Activated CD8-positive, alpha-beta memory T cell treated with anti-CD3 and anti-CD28 coated beads, Interleukin-2, amount 50 U/mL, for 24 hours (primary cell): Measurements from ENCODE around the gene RPL36AL.

Source experiments
- DNase-seq: peaks from one replicate; pipeline ENCODE4 v3.0.0-alpha.2; 2020; ENCODE audit errors: extremely low read depth

RPL36AL gene

DNA sequence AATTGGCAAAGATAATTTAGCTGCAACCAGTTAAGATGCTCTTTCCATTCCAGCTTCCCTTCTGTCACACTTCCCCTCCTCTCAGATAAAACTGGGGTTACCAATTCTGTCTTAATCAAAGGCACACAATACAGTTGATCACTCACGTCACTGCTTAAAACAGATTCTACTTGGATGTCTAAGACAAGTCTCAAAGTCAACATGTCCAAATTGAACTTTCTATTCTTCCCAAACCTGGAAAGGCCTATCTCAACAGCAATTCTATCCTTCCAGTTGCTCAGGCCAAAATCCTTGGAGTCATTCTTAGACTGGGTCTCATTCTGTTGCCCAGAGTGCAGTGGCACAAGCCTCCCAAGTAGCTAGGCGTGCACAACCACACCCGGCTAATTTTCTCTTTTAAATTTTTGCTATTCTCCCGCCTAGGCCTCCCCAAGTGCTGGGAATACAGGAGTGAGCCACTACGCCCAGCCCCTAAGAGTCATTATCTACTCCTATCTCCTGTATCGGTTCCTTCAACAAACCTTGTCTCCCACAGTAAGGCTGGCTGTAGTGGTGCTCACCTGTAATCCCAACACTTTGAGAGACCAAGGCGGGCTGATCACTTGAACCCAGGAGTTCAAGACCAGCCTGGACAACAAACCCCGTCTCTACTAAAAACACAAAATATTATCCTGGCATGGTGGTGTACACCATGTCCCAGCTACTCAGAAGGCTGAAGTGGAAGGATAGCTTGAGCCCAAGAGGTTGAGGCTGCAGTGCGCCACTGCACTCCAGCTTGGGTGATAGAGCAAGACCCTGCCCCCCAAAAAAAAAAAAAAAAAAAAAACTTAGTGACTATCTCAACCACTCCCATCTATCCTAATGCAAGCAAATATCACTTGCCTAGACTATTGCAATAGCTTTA is 39.0 kb downstream of the RPL36AL start:
- DNase-seq = no peak

DNA sequence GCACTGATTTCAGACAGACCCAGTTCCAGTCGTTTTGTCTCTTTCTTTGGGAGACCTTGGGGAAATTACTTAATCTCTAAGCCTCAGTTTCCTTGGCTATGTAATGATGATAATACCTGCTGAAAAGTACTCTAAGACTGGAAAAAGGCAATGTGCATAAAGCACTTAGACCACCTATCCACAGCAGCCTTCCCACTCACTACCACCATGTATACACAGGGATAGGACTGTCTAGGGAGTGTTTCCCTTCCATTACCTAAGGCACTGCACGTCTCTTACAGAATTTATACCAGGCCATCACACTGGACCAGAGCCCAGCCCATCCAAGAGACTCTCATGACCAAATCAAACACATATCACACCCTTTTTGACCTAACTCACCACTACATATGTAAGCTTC is 40.6 kb downstream of the RPL36AL start:
- DNase-seq = no peak

DNA sequence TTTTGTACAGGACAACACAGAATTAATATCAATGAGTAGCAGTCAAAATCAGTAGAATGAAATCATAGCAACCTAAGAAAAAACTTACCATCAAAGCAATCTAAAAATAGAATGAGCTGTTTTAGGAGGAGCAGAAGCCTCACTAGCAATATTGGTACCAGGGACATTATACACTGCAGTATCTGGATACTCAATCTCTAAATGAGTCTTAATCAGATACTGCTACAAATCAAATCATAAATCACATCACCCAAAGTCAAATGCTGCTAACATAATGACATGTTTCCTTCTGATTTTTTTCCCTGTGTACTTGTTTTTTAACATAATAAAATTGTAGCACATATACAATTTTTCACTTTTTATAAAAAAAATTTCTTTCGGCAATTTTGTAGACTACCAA is 42.3 kb downstream of the RPL36AL start:
- DNase-seq = no peak

DNA sequence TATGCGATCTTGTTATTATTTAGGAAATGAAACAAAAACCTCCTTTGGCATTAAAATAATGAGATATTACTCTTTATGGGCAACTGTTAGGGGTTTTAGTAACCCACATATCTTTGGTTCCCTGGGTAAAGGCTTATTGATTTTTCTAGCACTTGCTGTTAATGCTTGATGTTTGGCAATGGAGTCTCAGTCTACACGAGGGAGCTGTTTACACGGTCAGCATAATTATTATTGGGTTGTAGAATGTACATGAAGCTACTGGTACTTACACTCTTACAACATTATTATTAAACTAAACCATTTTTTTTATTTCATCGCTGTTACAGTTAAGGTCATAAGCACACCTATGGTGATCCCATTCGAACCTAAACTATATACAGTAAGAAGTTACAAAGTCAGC is 46.4 kb downstream of the RPL36AL start:
- no peak for DNase-seq

DNA sequence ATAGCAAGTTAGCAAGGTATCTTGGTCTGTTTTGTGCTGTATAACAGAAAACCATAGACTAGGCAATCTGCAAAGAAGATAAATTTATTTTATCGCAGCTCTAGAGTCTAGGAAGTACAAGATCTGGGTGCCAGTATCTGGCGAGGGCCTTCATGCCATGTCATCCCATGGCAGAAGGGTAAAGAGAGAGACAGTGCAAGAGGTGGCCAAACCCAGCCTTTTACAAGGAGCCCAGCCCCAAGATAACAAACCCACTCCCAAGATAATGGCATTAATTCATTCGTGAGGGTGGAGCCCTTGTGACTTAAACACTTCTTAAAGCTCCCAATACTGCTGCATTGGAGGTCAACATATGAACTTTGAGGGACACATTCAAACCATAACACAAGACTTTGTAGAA is 51.1 kb downstream of the RPL36AL start:
- DNase-seq = no peak
